ENCODE results near the gene GALNT7.

DNA sequence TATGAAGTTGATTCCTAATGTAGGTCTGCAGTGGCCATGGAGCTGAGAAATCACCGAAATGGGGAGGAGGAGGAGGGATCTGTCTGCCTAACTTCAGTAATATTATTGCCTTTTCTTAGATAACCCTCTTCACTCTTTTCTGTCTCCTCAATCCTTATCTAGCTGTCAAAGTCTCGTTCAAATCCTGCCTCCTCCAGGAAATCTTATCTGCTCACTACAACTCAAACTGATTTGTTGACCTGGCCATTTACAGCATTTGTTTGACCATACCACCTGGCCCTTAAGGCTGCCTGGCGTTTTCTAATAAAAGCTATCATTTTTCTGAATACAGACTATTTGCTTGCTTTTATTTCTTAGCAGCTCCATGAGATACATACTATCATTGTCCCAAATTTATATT is 33.8 kb downstream of the GALNT7 start:
- TF ChIP-seq, protein P1, sequence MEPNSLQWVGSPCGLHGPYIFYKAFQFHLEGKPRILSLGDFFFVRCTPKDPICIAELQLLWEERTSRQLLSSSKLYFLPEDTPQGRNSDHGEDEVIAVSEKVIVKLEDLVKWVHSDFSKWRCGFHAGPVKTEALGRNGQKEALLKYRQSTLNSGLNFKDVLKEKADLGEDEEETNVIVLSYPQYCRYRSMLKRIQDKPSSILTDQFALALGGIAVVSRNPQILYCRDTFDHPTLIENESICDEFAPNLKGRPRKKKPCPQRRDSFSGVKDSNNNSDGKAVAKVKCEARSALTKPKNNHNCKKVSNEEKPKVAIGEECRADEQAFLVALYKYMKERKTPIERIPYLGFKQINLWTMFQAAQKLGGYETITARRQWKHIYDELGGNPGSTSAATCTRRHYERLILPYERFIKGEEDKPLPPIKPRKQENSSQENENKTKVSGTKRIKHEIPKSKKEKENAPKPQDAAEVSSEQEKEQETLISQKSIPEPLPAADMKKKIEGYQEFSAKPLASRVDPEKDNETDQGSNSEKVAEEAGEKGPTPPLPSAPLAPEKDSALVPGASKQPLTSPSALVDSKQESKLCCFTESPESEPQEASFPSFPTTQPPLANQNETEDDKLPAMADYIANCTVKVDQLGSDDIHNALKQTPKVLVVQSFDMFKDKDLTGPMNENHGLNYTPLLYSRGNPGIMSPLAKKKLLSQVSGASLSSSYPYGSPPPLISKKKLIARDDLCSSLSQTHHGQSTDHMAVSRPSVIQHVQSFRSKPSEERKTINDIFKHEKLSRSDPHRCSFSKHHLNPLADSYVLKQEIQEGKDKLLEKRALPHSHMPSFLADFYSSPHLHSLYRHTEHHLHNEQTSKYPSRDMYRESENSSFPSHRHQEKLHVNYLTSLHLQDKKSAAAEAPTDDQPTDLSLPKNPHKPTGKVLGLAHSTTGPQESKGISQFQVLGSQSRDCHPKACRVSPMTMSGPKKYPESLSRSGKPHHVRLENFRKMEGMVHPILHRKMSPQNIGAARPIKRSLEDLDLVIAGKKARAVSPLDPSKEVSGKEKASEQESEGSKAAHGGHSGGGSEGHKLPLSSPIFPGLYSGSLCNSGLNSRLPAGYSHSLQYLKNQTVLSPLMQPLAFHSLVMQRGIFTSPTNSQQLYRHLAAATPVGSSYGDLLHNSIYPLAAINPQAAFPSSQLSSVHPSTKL (CRISPR knock-in tag; IDR thresholded peaks at IDR 0.05): no peak
- TF ChIP-seq KDM5B (CRISPR knock-in tag; IDR thresholded peaks at IDR 0.05; ENCODE audit: borderline replicate concordance) (no peak), SAFB2 (CRISPR knock-in tag; IDR thresholded peaks at IDR 0.05; ENCODE audit: borderline replicate concordance, low read depth) (no peak), NFE2L2 (IDR thresholded peaks at IDR 0.05; ENCODE audit: low read length) (no peak)

Measured in HepG2 (cell line).